Amygdala (tissue), 56 donors: ENCODE results near the gene SNX5.

ENCODE experiments used
- DNase-seq, 56 donors: peaks; one replicate each; lab custom pipeline; 2025; lab: John Stamatoyannopoulos, UW

Gene SNX5

DNA sequence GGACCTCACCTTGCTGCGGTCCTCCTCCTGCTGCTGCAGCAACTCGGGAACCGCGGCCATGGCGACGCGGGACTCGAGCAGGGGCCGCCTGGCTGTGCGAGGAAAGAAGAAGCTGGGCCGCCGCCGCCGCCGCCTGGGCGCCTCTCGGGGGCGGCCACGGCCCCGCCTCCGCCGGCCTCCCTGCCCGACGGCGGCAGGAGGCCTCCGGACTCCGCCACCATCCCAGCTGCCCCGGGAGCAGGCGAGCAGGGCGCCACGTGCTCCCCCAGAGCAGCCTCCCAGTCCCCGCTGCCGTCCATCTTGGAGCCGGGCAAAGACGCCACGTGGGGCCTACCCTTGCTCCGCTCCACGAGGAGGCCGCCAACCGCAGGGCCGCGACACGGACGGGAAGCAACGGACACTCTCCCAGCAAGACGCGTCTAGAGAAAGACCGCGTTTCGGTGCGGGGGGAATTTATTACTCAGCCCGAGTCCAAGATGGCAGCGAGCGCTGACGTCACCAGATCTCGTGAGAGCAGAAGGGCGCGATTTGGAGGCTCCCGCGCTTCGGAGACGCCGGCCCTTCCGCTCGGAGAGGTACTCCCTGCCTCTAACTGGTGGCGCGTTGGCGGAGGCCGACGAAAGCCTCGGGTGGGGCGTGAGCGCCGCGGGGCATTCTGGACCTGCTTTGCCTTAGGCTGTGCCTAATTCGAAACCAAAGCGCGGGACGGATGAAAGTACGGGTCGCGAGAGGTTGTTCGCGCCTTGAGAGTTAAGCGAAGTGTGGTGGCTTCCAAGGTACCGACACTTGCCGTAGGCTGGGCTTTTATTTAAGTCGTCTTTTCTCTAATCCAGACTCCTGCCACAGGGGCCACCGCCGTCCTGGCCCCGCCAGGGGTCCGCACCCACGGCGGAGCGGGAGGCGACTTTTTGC, at the start of gene SNX5, which contains the start of gene MGME1:
Gene SNX5, minus strand, starts transcription at position 429 of the 912 bp plus-strand sequence. Its CDS starts 369 bp downstream, at position 60.
Gene MGME1, plus strand, starts transcription at position 653 of the 912 bp plus-strand sequence. CDS start 842 bp downstream, outside the sequence.
- peak; percentile 73 to 100 (median 98) for DNase-seq

DNA sequence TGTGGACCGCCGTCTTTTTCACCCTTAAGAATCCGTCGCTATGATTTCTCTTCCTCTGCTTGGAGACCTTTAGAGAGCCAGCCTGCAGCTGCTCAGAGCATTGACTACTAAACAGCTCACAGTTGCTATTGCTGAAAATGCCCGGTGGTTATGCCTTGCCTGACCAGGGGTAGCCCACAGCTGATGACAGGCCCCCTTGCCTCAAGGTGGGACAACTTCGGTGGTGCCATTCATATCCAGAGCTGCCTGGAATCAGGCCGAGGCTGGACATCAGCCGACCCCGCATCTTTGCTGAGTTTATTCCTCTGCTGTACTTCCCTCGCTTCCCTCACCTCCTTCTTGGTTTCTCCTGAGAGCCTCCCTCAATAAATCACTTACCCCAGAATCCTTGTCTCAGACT, 49.5 kb upstream of the SNX5 start:
- DNase-seq, result no peak

DNA sequence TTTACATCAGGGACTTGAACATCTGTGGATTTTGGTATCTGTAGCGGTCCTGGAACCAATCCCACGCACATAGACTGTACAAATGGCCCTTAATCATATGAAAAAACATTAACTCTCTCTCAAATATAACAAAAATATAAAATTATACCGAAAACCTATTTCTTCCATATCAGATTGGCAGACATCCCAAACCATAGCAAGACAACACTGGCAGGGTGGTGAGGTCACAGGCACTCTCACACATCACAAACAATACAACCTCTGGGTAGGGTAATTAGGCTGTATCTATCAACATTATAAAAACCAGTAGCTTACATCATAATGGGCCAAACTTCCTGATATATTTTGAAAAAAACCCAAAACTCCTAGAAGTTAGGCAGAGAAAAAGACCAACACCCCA, 48.2 kb upstream of the SNX5 start:
- no peak for DNase-seq

DNA sequence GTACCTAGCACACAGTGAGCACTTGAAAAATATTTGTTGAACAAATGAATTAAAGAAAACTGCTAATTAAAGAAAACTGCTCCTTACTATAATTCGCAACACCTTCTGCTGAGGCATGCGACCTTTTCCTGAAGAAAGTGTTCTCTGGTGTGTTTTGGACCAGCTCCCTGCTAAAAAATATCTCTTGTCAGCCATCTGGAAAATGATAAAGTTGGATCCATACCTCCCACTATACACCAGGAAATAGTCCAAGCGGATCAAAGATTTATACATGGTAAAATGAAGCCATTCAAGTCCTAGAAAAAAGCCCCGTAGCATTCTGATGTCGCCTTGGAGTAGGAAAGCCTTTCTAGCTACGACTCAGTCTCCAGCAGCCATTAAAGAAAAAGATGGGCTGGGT, 45.8 kb upstream of the SNX5 start:
- no peak for DNase-seq

DNA sequence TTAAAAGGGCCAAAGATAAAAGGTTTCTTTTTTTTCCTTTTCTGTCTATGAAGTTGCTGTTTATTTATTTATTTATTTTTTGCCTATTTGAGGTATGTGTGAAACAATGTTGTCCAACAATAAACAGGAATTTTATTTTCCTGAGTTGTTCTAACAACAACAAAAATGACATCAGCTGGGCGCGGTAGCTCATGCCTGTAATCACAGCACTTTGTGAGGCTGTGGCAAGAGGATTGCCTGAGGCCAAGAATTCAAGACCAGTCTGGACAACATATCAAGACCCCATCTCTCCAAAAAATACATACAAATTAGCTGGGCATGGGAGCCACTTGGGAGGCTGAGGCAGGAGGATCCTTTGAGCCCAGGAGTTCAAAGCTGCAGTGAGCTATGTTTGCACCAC, 44.3 kb upstream of the SNX5 start:
- DNase-seq, result no peak

DNA sequence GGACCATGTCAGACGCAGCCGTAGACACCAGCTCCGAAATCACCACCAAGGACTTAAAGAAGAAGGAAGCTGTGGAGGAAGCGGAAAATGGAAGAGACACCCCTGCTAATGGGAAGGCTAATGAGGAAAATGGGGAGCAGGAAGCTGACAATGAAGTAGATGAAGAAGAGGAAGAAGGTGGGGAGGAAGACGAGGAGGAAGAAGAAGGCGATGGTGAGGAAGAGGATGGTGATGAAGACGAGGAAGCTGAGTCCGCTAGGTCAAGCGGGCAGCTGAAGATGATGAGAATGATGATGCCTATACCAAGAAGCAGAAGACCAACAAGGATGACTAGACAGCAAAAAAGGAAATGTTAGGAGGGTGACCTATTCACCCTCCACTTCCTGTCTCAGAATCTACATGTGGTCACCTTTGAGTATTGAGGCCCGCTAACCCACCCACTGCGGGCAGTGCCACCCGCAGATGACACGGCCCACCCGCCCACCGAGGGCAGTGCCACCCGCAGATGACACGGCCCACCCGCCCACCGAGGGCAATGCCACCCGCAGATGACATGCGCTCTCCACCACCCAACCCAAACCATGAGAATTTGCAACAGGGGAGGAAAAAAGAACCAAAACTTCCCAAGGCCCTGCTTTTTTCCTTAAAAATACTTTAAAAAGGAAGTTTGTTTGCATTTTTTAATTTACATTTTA, 43.5 kb upstream of the SNX5 start:
- no peak for DNase-seq

DNA sequence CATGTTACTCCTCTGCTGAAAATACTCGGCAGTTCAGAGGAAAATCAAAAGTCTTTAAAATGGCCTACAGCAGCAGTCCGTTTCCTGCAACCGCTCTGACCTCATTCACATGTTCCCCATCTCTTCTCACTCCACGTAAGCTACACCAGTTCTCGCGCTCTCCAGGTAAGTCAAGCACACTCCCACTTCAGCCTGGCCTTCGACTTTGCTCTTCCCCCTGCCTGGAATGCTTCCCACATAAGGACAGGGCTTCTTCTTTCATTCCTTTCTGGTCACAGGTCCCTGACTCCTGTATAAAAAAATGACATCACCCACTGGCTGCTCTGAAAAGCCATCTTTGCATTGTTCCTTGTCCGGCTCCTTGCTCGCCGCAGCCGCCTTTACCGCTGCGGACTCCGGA, 42.9 kb upstream of the SNX5 start:
- no peak for DNase-seq

DNA sequence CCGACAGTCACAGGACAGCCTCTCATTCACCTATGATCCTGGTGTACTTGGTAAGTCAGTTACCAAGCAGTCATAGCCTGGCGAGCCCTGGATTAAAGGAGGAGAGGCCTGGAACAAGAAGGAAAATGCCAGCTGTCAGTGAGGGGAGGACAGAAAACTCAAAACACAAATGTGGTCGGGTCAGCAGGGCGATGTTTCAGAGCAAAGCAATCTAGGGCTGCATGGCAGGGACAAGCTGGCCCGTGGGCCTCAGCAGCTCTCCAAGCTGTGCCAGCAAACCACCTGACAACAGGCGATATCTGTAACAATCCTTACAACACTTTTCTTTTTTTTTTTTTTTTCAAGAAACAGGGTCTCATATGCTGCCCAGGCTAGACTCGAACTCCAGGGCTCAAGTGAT, 40.5 kb upstream of the SNX5 start:
- DNase-seq, result no peak

DNA sequence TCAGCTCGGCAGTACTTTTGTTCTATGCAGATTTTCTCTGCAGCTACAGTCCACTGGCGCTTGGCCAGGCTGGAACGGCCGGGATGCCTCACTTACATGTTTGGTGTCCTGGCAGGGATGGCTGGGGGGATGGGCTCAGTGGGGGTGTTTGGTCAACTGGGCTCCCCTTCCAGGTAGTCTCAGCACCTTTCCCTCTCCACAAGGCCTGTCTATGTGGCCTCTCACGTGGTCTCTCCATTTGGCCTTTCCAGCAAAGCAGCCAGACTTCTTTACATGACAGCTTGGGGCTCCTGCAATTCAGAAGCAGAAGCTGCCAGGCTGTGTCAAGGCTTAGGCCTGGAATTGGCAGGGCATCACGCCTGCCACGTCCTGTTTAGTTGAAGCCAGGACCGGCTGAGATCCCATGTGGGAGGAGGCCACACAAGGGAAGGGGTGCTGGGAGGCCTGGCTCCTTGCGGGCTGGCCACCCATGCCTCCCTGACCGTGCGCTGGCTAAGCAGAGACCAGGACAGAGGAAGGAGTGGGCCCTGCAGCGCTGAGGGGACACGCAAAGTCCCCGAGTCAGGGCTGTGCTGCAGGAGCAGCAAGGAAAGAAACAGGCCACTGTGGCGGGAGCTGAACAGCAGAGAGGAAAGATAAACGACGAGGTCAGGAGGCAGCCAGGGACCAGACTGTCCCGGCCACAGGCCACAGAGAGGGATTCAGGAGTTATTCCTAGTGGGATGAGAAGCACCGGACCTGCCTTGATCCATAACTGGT, 39.1 kb upstream of the SNX5 start:
- peak in 9 of 56 donors; percentile 5 to 60 (median 11) for DNase-seq

DNA sequence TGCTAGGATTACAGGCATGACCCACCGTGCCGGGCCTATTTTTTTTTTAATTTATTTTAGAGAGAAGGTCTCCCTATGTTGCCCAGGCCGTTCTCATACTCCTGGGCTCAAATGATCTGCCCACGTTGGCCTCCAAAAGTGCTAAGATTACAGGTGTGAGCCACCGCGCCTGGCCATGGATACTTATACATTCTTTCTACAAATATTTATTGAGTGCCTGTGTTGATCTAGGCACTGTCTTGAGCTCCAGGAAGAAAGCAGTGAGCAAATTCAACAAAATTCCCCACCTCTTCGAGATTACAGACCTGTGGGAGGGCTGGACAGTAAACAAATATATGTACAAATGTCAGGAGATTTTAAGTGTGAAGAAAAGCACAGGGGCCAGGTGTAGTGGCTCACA, 38.1 kb upstream of the SNX5 start:
- no peak for DNase-seq

DNA sequence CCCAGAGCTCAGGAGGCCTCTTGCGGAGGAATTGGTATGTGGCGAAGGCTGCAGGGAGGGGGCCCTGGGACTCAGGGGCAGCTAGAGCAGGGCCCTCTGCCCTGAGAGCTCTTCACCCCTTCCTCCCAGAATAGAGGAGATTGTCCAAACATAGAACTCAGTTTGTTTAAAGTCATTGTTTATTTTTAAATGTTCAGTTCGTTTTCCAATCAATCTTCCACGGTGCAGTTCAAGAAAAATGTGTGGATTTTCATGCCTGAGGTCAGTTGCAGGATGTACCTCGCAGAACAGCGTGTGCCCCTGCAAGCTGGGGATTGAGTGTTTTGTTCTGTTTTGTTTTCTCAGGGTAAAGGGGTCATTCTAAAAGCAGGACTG, 37.4 kb upstream of the SNX5 start:
- DNase-seq, result no peak

DNA sequence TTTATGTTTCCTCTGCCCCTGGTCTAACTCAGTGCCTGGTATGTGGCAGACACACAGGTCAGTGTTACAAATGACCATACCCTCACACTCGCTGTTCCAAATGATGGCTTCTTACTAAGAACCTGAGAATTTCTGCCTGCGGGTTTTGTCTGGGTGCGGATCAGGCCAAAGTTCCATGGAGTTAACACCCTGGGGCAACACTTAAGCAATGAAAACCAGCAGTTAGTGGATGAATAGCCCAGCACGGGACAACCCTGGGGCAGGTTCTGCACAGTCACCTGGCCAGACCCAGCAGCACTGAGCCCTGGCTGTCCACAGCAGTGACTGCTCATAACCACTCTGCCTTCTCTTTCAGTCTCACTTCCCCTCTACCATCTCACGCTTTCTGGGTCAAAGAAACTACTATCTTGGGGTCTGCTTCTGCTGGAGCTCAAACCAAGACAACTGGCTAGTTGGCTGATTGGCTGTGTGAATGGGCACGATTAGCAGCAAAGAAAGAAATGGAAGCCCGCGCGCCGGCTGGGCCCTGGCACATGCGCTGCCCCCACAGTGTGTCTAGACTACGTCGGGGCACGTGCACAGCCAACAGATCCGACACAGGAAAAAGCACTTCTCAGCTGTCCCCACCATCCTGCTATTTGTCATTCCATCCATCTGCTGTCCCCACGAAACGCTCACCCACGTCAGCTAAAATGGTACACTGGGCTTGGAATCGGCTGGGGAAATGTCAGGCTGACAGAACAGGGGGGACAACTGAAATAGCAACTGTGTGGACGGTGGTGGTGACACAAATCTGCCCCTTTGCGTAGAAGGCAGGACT, 36.8 kb upstream of the SNX5 start:
- peak in 21 of 56 donors; percentile 4 to 59 (median 21) for DNase-seq

DNA sequence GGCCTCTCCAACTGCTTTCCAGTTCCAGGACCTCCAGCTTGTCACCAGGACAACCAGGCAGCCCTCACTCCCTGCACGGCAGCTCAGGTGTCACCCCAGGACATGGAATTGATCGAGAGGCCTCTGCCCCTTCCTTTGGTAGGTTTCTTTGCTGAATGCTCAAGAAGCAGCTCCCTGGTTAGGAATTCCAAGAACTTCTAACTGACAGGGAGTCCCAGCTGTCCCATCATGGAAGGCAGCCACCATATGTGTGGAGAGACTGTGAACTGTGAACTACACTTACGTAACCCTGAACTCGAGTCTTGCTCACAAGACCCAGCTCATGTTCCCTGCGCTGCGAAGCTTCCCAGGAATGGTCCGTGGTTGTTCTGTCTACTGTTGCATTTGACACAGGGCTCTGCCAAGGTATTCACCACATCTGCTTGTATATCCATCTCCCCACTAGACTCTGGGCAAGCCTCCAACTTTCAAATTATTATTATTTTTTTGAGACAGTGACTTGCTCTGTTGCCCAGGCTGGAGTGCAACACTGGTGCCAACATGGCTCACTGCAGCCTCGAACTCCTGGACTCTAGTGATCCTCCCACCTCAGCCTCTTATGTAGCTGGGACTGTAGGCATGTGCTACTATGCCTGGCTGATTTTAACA, 35.9 kb upstream of the SNX5 start:
- DNase-seq, result no peak

DNA sequence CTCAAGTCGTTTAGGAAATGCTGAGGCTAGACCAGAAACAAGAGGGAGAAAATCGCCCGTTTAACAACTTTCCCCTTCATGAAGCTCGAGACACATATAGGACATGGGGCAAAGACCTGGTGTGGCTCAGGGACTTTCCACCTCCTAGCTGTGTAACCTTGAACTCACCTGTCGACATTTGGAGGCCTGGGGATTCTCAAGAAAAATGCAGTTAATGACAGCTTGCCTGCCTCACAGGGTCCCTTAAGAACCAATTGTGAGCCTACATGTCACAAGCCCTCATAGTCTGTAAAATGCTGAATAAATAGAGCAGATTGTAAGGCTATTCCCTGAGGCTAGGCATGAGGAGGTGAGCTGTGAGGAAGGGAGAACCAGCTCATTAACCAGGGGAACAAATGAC, 35.3 kb upstream of the SNX5 start:
- no peak for DNase-seq

DNA sequence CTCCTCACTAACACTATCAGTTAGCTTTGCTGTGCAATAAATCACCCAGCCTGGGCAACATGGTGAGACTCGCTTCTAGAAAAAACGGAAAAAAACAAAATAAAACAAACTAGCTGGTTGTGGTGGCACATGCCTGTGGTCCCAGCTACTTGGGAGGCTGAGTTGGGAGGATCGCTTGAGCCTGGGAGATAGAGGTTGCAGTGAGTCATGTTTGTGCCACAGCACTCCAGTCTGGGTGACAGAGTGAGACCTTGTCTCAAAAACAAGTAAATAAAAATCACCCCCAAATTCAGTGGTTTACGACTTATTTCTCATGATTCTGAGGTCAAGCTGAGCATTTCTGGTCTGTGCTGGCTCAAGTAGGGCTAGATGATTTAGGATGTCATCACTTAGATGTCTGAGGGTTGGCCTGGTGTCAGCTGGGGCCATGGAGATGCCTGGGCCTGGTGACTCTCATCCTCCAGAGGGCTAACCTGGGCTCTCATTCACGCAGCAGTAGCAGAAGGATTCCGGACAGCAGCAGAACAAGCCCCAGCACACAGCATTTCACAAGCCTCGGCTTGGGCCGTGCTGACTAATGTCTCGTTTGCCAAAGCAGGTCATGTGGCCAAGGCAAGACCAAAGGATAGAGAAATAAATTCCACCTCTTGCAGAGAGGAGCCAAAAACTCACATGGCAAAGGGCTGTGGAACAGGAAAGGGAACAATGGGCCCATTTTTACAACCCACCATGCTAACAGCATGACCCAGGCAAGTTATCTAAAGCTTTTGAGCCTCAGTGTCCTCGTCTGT, 32.7 kb upstream of the SNX5 start:
- DNase-seq, result peak in 27 of 56 donors; percentile 5 to 71 (median 36)

DNA sequence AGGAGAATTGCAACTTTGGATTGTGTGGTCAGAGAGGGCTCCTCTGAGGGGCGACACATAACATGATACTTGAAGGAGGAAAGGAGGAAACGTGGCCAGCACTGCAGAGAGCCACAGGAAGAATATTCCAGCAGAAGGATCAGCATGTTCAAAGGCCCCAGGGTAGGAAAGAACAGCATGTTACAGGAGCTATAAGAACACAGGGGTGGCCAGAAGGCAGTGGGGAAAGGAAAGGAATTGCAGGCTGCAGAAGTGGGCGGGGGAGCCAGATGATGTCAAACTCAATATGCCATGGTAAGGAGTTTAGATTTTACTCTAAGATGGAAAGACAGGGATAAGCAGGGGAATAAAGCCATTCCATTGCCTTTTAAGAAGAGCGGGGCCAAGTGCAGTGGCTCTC, 31.0 kb upstream of the SNX5 start:
- peak in 2 of 56 donors; percentile 10 to 11 for DNase-seq

DNA sequence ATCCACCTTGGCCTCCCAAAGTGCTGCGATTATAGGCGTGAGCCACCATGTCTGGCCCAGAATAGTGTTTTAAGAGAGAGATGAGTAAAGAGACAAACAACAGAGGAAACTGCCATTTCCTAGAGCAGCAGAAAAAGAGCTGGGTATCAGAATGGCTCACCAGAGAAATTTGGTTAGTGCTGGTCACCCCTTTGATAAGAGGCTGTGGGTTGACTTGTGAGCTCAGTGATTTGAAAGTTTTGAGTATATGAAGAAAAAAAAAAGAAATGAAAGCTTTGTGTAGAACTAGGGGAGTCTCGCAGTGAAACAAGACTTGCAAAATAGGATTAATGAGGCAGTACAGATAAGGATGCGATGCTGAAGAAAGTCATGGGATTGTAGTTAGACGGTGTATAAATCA, 29.9 kb upstream of the SNX5 start:
- no peak for DNase-seq

DNA sequence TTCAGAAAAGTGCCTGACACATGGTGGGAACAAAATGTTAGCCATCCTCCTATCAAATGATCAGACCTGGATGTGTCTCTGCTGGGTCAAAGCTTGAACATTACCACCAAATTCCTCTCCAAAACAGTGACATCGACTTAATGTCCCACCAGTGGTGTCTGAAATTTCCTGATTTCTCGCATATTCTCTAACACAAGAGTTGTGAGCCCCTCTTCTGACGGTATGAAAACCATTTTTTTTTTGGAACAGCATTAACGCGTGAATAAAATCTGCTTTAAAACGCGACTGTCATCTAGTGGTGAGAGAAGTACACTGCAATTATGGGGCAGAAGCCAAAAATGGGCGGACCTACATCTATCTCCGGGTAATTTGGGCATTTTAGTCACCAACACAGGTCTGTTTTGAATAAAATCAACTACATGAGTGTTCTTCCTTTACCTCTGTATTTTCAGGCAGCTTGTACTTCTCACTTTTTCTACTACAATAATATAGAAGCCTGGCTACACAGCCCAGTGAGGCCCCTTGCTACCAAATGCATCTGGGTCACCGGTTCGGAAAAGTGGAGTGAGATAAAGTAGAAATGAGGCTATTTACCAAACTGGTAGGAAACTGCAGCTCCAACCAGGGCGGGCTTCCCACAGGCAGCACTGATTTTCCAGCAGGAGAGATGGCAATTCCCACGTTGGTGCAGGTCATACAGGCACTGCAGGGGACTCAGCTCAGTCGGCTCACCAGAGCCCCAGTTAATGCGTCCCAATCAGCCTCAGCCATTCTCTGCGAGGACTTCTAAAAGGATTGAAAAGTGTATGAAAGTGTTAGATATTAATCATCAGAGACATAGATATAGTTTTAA, 27.6 kb upstream of the SNX5 start:
- DNase-seq, result peak in 7 of 56 donors; percentile 13 to 74 (median 29)
